Measurements from ENCODE around the gene HOXA3. TPM values are rescaled to one million over a fixed set of nuclear protein-coding genes. Genes with fewer than 3 reads are reported as not detected.

Gene HOXA3
- total RNA-seq, 1 donor from 2014 or later = 77.4 TPM

GRCh38 chr7:27143950-27144780 lies 8.2 kb downstream of the HOXA3 start:
- TF ChIP-seq, protein P1, sequence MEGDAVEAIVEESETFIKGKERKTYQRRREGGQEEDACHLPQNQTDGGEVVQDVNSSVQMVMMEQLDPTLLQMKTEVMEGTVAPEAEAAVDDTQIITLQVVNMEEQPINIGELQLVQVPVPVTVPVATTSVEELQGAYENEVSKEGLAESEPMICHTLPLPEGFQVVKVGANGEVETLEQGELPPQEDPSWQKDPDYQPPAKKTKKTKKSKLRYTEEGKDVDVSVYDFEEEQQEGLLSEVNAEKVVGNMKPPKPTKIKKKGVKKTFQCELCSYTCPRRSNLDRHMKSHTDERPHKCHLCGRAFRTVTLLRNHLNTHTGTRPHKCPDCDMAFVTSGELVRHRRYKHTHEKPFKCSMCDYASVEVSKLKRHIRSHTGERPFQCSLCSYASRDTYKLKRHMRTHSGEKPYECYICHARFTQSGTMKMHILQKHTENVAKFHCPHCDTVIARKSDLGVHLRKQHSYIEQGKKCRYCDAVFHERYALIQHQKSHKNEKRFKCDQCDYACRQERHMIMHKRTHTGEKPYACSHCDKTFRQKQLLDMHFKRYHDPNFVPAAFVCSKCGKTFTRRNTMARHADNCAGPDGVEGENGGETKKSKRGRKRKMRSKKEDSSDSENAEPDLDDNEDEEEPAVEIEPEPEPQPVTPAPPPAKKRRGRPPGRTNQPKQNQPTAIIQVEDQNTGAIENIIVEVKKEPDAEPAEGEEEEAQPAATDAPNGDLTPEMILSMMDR (IDR thresholded peaks at IDR 0.05; ENCODE audit: unreplicated experiment) = no peak
- Mint-ChIP-seq H3K4me1 (ENCODE audit: low read depth) (peaks cover 27% of the 10 kb centered on the region), H3K36me3 (ENCODE audit: insufficient read depth) (peaks cover 6% of the 10 kb centered on the region), H3K9me3 (ENCODE audit: low read depth) (no peaks in the 10 kb centered on the region), H3K4me3 (ENCODE audit: low read depth) (peak overlapping the region; percentile 93), H3K27ac (peak overlapping the region; percentile 52), H3K27me3 (peaks cover 47% of the 10 kb centered on the region)
- DNase-seq (ENCODE audit: low spot score, unreplicated experiment) = no peak

DNA sequence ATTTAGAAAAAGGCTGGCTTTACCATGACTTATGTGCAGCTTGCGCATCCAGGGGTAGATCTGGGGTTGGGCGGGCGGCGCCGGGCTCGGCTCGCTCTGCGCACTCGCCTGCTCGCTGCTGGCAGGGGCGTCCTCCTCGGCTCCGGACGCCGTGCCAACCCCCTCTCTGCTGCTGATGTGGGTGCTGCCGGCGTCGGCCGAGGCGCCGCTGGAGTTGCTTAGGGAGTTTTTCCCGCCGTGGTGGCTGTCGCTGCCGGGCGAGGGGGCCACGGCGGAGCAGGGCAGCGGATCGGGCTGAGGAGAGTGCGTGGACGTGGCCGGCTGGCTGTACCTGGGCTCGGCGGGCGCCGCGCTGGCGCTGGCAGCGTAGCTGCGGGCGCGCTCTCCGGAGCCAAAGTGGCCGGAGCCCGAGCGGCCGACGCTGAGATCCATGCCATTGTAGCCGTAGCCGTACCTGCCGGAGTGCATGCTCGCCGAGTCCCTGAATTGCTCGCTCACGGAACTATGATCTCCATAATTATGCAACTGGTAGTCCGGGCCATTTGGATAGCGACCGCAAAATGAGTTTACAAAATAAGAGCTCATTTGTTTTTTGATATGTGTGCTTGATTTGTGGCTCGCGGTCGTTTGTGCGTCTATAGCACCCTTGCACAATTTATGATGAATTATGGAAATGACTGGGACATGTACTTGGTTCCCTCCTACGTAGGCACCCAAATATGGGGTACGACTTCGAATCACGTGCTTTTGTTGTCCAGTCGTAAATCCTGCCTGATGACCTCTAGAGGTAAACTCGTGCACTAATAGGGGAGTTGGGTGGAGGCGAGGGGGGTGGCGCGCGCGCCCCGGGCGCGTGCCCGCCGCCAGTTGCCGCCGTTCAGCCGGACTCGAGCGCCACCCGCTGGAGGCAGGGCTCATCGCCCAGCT lies 9.1 kb downstream of the HOXA3 start, which contains the start of gene HOXA5:
Gene HOXA5 (minus strand): TSS at position 659 of the 927 bp plus-strand sequence. CDS start 74 bp downstream, at position 585.
- peak; percentile 87 for DNase-seq (ENCODE audit: low spot score, unreplicated experiment)
- Mint-ChIP-seq H3K4me3 (ENCODE audit: low read depth) (peak within 1 kb of the TSS; percentile 93), H3K4me1 (ENCODE audit: low read depth) (peaks cover 28% of the 10 kb centered on the region), H3K27me3 (peaks cover 41% of the 10 kb centered on the region), H3K27ac (peak within 1 kb of the TSS; percentile 92), H3K9me3 (ENCODE audit: low read depth) (no peaks in the 10 kb centered on the region), H3K36me3 (ENCODE audit: insufficient read depth) (peaks cover 6% of the 10 kb centered on the region)
- TF ChIP-seq, protein P1 (IDR thresholded peaks at IDR 0.05; ENCODE audit: unreplicated experiment) = peak; percentile 97

GRCh38 chr7:27142580-27143022 lies 9.8 kb downstream of the HOXA3 start:
- no peak for DNase-seq (ENCODE audit: low spot score, unreplicated experiment)
- TF ChIP-seq, protein P1 (IDR thresholded peaks at IDR 0.05; ENCODE audit: unreplicated experiment) = no peak
- H3K4me3 Mint-ChIP-seq (ENCODE audit: low read depth) = peak overlapping the region; percentile 93
- H3K4me1 Mint-ChIP-seq (ENCODE audit: low read depth) = peaks cover 32% of the 10 kb centered on the region
- no peaks in the 10 kb centered on the region for H3K9me3 Mint-ChIP-seq (ENCODE audit: low read depth)
- H3K27me3 Mint-ChIP-seq = peaks cover 41% of the 10 kb centered on the region
- peaks cover 6% of the 10 kb centered on the region for H3K36me3 Mint-ChIP-seq (ENCODE audit: insufficient read depth)
- peak overlapping the region; percentile 92 for H3K27ac Mint-ChIP-seq

DNA sequence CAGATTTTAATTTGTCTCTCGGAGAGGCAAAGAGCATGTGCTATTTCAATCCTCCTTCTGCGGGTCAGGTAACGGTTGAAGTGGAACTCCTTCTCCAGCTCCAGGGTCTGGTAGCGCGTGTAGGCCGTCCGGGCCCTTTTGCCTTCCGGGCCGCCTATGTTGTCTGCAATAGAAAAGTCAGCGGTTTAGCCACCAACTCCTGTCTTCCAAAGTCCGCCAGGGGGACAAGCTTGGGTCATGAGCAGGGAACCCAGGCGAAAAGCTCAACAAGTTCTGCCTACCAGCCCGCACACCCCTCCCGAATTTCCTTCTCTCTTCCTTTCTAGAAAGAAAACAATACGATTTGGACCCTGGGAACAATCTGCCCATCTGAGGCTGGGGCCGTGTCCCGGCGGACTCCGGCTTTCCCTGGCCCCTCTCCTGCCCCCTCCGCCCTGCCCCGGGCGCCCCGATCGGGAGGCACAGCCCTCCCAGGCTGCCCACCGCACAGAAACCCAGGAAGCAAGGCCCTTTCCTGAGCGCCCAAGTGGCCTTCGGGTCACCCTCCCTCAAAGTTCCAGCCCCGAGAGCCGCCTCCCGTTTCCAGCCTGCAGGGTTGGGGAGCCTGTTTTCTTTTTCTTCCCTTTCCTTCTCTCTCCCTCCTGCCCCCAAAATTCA lies 10.3 kb downstream of the HOXA3 start:
- peak overlapping the region; percentile 93 for H3K4me3 Mint-ChIP-seq (ENCODE audit: low read depth)
- TF ChIP-seq, protein P1 (IDR thresholded peaks at IDR 0.05; ENCODE audit: unreplicated experiment) = peak; percentile 53
- H3K4me1 Mint-ChIP-seq (ENCODE audit: low read depth) = peaks cover 37% of the 10 kb centered on the region
- H3K36me3 Mint-ChIP-seq (ENCODE audit: insufficient read depth) = peaks cover 6% of the 10 kb centered on the region
- no peaks in the 10 kb centered on the region for H3K9me3 Mint-ChIP-seq (ENCODE audit: low read depth)
- H3K27me3 Mint-ChIP-seq = peaks cover 37% of the 10 kb centered on the region
- H3K27ac Mint-ChIP-seq = peak overlapping the region; percentile 92
- DNase-seq (ENCODE audit: low spot score, unreplicated experiment) = no peak
